ENCODE results near the gene BRINP2. TPM values are rescaled to one million over a fixed set of nuclear protein-coding genes. Genes with fewer than 3 reads are reported as not detected.
A peak's percentile ranks its signal among the peaks of the same experiment; 100 is the strongest.

The BRINP2 gene
- total and polyA plus RNA-seq, 7 donors = 0.09 to 1.4 (median 0.14) TPM; not detected in 4

- no peak for TF ChIP-seq POLR2A (IDR thresholded peaks at IDR 0.05)
- no peak for TF ChIP-seq POLR2AphosphoS5 (IDR thresholded peaks at IDR 0.05)
- no peak for TF ChIP-seq CTCF (IDR thresholded peaks at IDR 0.05)
- no peak for TF ChIP-seq EP300 (IDR thresholded peaks at IDR 0.05)
- Histone ChIP-seq H3K36me3 (no peaks in the 10 kb centered on the region), H3K4me1 (peaks cover 0 to 38% (median 25%) of the 10 kb centered on the region in 4 donors), H3K27me3 (no peaks in the 10 kb centered on the region), H3K9me3 (no peaks in the 10 kb centered on the region), H3K4me3 (no peak overlapping the region), H3K27ac (peak overlapping the region in 2 of 4 donors; percentile 27 to 44)
- WGBS, 2 donors = 72 to 78% methylated on average over 4 of the region's 4 CpGs
- no peak for DNase-seq
- intact Hi-C loops (cut with DNase I) = no loop called here
These were observed 38.2 kb downstream of the BRINP2 start for GRCh38 chr1:177208920-177209319.

- intact Hi-C loops (cut with DNase I) = no loop called here
- no peaks in the 10 kb centered on the region for H3K36me3 ChIP-seq
- H3K4me1 ChIP-seq = peaks cover 0 to 38% (median 25%) of the 10 kb centered on the region in 4 donors
- 16 to 51% methylated on average over 3 of the region's 3 CpGs for WGBS, 2 donors
- H3K4me3 ChIP-seq = no peak overlapping the region
- peak overlapping the region in 3 of 4 donors; percentile 32 to 44 (median 35) for H3K27ac ChIP-seq
- no peaks in the 10 kb centered on the region for H3K9me3 ChIP-seq
- H3K27me3 ChIP-seq = no peaks in the 10 kb centered on the region
- TF ChIP-seq POLR2A (IDR thresholded peaks at IDR 0.05) (no peak), POLR2AphosphoS5 (IDR thresholded peaks at IDR 0.05) (peak; percentile 50 to 92 (median 88)), EP300 (IDR thresholded peaks at IDR 0.05) (peak in 2 of 4 donors; percentile 66 to 82)
- DNase-seq = peak; percentile 90
These were observed 38.6 kb downstream of the BRINP2 start for GRCh38 chr1:177209357-177209756.

GRCh38 chr1:177210071-177210470 is 39.3 kb downstream of the BRINP2 start:
- intact Hi-C loops (cut with DNase I) = no loop called here
- Histone ChIP-seq H3K27ac (peak overlapping the region in 3 of 4 donors; percentile 32 to 44 (median 35)), H3K36me3 (no peaks in the 10 kb centered on the region), H3K27me3 (no peaks in the 10 kb centered on the region), H3K9me3 (no peaks in the 10 kb centered on the region), H3K4me1 (peaks cover 0 to 38% (median 25%) of the 10 kb centered on the region in 4 donors), H3K4me3 (no peak overlapping the region)
- TF ChIP-seq POLR2A (IDR thresholded peaks at IDR 0.05) (no peak), POLR2AphosphoS5 (IDR thresholded peaks at IDR 0.05) (no peak), CTCF (IDR thresholded peaks at IDR 0.05) (no peak), EP300 (IDR thresholded peaks at IDR 0.05) (no peak)
- DNase-seq = no peak

GRCh38 chr1:177211231-177211630 is 40.5 kb downstream of the BRINP2 start:
- H3K27ac ChIP-seq = no peak overlapping the region
- DNase-seq = no peak

More at GRCh38 chr1:177211231-177211630, 40.5 kb downstream of the BRINP2 start:
- 46 to 51% methylated on average over 4 of the region's 4 CpGs for WGBS, 2 donors
- peaks cover 0 to 2% (median 0%) of the 10 kb centered on the region in 4 donors for H3K9me3 ChIP-seq
- intact Hi-C loops (cut with DNase I) = no loop called here
- no peak overlapping the region for H3K4me3 ChIP-seq
- peaks cover 0 to 35% (median 25%) of the 10 kb centered on the region in 4 donors for H3K4me1 ChIP-seq
- H3K36me3 ChIP-seq = no peaks in the 10 kb centered on the region
- no peaks in the 10 kb centered on the region for H3K27me3 ChIP-seq
- TF ChIP-seq POLR2AphosphoS5 (IDR thresholded peaks at IDR 0.05) = peak in 3 of 4 donors; percentile 20 to 32 (median 31)
- no peak for TF ChIP-seq CTCF (IDR thresholded peaks at IDR 0.05)
- no peak for TF ChIP-seq EP300 (IDR thresholded peaks at IDR 0.05)
- TF ChIP-seq POLR2A (IDR thresholded peaks at IDR 0.05) = no peak

Data from sigmoid colon (tissue), 7 donors.